Right ventricle myocardium inferior (tissue), 1 donor: Measurements from ENCODE around the gene NOS3. TPM values are rescaled to one million over a fixed set of nuclear protein-coding genes. Genes with fewer than 3 reads are reported as not detected.
"Not testable (repeated sequence)": the region's sequence is repeated elsewhere in the genome, so short reads cannot be mapped to it uniquely, and the experiment has no call there.

Source experiments
- ATAC-seq: fragments of 200-7000 bp; cut with Tn5 transposase; one replicate; pipeline ENCODE4 v1.9.1; 2020; ENCODE audit warnings: mild to moderate bottlenecking, moderate library complexity
- DNase-seq: peaks from one replicate; pipeline ENCODE4 v3.0.0; 2021; ENCODE audit errors: missing footprints
- intact Hi-C: fragments of 100-400 bp; cut with DNase I; formaldehyde crosslinking; loops from one replicate; pipeline ENCODE4 v1.11.0; 2022
- total RNA-seq: library from RNA; stranded (reverse); fragmentation: NEBNext Ultra II Directional; extraction: Animal tissue kit (Norgen Biotek cat#: 25700); gene quantifications from one replicate; pipeline ENCODE4 v1.2.1, GENCODE V29; 2021
- donor health status: DM: no; HTN: yes; CAD: no; lungs with severe emphysema.

NOS3 gene
- total RNA-seq, 1 donor from 2014 or later: 19.4 TPM

DNA sequence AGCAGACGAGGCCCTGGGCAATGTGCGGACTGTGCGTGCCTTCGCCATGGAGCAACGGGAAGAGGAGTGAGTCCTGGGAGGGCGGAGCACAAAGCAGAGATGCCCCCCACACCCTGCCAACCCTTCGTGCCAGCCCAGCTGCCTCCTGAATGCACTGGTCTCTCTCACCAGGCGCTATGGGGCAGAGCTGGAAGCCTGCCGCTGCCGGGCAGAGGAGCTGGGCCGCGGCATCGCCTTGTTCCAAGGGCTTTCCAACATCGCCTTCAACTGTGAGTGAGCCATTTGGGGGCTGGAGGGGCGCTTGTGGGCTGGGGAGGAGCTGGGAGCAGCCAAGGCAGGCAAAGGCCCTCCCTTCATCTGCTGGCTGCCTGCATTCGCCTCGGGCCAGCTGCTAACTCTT, 45.1 kb downstream of the NOS3 start:
- intact Hi-C loops: no loop called here
- DNase-seq: peak; percentile 53
- ATAC-seq: no peak

DNA sequence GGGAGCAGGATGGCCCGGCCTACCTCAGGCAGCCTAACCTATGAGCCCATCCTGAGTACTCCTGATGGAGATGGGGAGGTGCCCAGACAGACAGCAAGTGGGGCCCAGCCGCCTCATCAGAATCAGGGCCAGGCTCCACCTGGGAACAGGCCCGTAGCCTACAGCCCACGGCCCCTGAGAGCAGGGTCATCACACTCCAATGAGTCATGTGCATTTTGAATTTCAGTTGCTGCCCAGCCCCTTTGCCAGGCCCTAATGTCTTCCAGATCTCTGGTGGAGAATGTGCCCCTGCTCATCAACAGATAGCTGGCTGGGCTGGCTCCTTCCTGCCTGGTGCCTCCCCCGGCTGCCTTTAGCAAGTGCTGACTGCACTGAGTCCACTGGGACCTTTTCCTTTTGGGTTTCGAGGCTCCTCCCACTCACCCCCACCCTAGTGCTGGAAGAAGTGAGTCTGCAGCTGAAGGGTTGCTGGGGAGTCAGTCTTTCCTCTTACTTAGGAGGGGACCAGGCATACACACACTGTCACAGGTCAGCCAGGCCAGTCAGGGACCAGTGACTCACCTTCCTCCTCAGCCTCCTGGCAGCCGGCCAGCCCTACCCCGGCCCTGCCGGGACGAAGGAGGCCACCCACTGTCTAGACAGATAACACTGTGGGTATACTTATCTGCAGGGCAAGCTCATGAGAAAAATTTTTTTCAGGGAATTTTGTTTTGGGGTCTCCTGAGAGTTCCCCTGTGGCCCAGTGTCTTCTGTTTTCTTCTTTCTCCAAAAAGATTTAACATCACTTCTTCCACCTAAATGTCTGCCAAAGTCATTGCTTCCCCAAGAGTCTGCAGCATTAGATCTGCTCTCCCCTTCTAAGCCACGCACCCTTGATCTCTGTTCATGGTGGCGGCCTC, 48.4 kb downstream of the NOS3 start:
- intact Hi-C loops: no loop called here
- DNase-seq (peak; percentile 74), ATAC-seq (no peak)

- intact Hi-C loops: no loop called here
- ATAC-seq (no peak), DNase-seq (peak; percentile 27)
Observed at GRCh38 chr7:151039850-151040548, 49.2 kb downstream of the NOS3 start.

GRCh38 chr7:151040616-151041375, 50.0 kb downstream of the NOS3 start:
- ATAC-seq (no peak), DNase-seq (no peak)
- intact Hi-C loops: no loop called here

DNA sequence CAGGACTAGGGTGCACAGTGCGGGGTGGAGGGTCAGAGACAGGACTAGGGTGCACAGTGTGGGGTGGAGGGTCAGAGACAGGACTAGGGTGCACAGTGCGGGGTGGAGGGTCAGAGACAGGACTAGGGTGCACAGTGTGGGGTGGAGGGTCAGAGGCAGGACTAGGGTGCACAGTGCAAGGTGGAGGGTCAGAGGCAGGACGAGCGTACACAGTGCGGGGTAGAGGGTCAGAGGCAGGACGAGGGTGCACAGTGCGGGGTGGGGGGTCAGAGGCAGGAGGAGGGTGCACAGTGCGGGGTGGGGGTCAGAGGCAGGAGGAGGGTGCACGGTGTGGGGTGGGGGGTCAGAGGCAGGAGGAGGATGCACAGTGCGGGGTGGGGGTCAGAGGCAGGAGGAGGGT, 52.6 kb downstream of the NOS3 start:
- intact Hi-C loops, ATAC-seq: not testable (repeated sequence)
- peak; percentile 57 for DNase-seq

GRCh38 chr7:151043959-151044358, 53.1 kb downstream of the NOS3 start:
- DNase-seq (peak; percentile 70), ATAC-seq (no peak)
- intact Hi-C loops: no loop called here

DNA sequence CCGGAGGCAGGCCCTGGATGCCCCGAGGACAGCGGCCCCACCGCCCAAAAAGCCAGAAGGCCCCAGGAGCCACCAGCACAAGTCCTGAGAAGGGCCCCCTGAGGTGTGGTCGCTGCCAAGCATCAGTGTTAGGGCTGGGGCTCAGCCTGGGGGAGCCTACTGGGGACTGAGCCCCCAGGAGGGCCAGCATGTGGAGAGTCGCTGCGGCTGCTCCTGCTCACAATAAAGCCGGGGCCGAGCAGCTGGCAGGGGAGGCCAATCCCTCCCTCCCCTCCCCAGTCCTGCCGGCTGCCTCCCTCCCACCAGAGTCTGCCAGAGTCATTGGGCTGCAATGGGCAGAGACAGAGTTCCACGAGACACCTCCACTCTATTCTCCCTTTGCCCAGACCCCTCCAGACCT, 54.4 kb downstream of the NOS3 start:
- intact Hi-C loops: no loop called here
- ATAC-seq: no peak

GRCh38 chr7:151045967-151046366, 55.1 kb downstream of the NOS3 start:
- DNase-seq: peak; percentile 41
- intact Hi-C loops: no loop called here
- no peak for ATAC-seq

More for the DNA sequence above, 54.4 kb downstream of the NOS3 start:
- peak; percentile 66 for DNase-seq

GRCh38 chr7:151046603-151047573, 56.1 kb downstream of the NOS3 start:
- no peak for ATAC-seq
- peak; percentile 56 for DNase-seq
- intact Hi-C loops: no loop called here

GRCh38 chr7:151047976-151048815, 57.4 kb downstream of the NOS3 start, which contains the start of gene ASIC3:
TSS of gene ASIC3 (plus strand) at chr7:151048531. CDS start at chr7:151048886, 355 bp downstream.
- intact Hi-C loops: no loop called here
- no peak for ATAC-seq
- DNase-seq: peak; percentile 46

DNA sequence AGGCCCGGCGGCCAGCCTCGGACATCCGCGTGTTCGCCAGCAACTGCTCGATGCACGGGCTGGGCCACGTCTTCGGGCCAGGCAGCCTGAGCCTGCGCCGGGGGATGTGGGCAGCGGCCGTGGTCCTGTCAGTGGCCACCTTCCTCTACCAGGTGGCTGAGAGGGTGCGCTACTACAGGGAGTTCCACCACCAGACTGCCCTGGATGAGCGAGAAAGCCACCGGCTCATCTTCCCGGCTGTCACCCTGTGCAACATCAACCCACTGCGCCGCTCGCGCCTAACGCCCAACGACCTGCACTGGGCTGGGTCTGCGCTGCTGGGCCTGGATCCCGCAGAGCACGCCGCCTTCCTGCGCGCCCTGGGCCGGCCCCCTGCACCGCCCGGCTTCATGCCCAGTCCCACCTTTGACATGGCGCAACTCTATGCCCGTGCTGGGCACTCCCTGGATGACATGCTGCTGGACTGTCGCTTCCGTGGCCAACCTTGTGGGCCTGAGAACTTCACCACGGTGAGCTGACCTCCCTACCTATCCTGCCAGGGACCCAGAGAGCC, 58.2 kb downstream of the NOS3 start:
- intact Hi-C loops: no loop called here
- ATAC-seq: no peak
- DNase-seq: peak; percentile 59

DNA sequence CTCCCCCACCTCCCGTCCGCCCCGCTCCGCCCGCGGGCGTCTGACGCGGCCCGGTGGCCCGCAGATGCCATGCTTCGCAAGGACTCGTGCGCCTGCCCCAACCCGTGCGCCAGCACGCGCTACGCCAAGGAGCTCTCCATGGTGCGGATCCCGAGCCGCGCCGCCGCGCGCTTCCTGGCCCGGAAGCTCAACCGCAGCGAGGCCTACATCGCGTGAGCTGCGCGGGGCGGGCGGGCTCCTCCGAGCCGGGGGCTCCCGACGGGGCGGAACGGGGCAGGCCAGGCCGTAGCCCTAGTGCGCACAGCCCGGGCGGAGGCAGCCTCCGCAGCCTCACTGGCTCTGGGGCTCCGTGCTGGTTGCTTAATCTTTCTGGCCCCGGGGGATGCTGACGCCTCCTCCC, 60.3 kb downstream of the NOS3 start:
- peak; percentile 56 for ATAC-seq
- peak; percentile 76 for DNase-seq
- intact Hi-C loops: no loop called here

GRCh38 chr7:151053096-151053495, 62.3 kb downstream of the NOS3 start:
- intact Hi-C loops: no loop called here
- DNase-seq: no peak
- ATAC-seq: no peak

DNA sequence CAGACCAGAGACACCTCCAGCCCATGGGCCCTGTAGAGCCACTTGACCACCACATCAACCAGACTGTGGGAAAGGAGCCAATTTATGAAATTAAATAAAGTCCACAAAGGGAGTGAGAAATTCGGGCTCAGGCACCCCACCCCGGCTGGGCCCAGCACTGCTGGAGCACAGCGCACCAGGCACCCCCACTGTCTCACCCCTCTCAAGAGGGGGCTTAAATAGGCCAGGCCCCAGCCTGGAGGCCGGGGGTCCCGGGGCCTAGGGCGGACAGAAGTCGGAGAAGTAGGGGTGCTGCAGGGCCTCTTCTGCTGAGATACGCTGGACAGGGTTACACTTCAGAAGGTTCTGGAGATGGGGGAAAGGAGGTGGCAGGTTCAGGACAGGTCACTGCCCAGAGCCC, 62.9 kb downstream of the NOS3 start:
- DNase-seq: no peak
- intact Hi-C loops: no loop called here
- ATAC-seq: no peak

GRCh38 chr7:151056283-151056665, 65.5 kb downstream of the NOS3 start:
- ATAC-seq (no peak), DNase-seq (no peak)
- intact Hi-C loops: loop anchor here (2.0 kb wide), 1 partner anchor 59 kb away; no protein-coding TSS in a partner anchor

- no peak for ATAC-seq
- intact Hi-C loops: loop anchor here (2.0 kb wide), 1 partner anchor 58 kb away; no protein-coding TSS in a partner anchor
- no peak for DNase-seq
Observed at GRCh38 chr7:151056666-151057505, 66.1 kb downstream of the NOS3 start.
